Measurements from ENCODE around the gene PIMREG. TPM values are rescaled to one million over a fixed set of nuclear protein-coding genes. Genes with fewer than 3 reads are reported as not detected.

PIMREG gene
- total RNA-seq, 4 donors from 2014 or later: 16.0 TPM; not detected in 3

GRCh38 chr17:6487251-6488007, 43.2 kb downstream of the PIMREG start:
- Histone ChIP-seq H3K27me3 (no peaks in the 10 kb centered on the region), H3K9me3 (no peaks in the 10 kb centered on the region), H3K27ac (no peak overlapping the region), H3K36me3 (no peaks in the 10 kb centered on the region), H3K4me3 (no peak overlapping the region), H3K4me1 (no peaks in the 10 kb centered on the region)
- DNase-seq: peak in 1 of 2 donors; percentile 36
- TF ChIP-seq POLR2A (IDR thresholded peaks at IDR 0.05) (no peak), CTCF (IDR thresholded peaks at IDR 0.05) (no peak)
- intact Hi-C loops (cut with DNase I; ENCODE audit: low total_unique reads): no loop called here

- no peaks in the 10 kb centered on the region for H3K4me1 ChIP-seq
- intact Hi-C loops (cut with DNase I; ENCODE audit: low total_unique reads): no loop called here
- H3K4me3 ChIP-seq: no peak overlapping the region
- H3K36me3 ChIP-seq: no peaks in the 10 kb centered on the region
- H3K27ac ChIP-seq: no peak overlapping the region
- H3K27me3 ChIP-seq: no peaks in the 10 kb centered on the region
- no peak for DNase-seq
- H3K9me3 ChIP-seq: no peaks in the 10 kb centered on the region
- TF ChIP-seq POLR2A (IDR thresholded peaks at IDR 0.05) (no peak), CTCF (IDR thresholded peaks at IDR 0.05) (no peak)
Measured at GRCh38 chr17:6488008-6488539, 43.8 kb downstream of the PIMREG start.

GRCh38 chr17:6489016-6489550, 44.8 kb downstream of the PIMREG start:
- no peak for TF ChIP-seq POLR2A (IDR thresholded peaks at IDR 0.05)
- no peak for TF ChIP-seq CTCF (IDR thresholded peaks at IDR 0.05)
- Histone ChIP-seq H3K9me3 (no peaks in the 10 kb centered on the region), H3K4me1 (no peaks in the 10 kb centered on the region), H3K36me3 (no peaks in the 10 kb centered on the region), H3K4me3 (no peak overlapping the region), H3K27me3 (no peaks in the 10 kb centered on the region), H3K27ac (no peak overlapping the region)
- DNase-seq: no peak
- intact Hi-C loops (cut with DNase I; ENCODE audit: low total_unique reads): no loop called here

GRCh38 chr17:6491071-6491700, 46.9 kb downstream of the PIMREG start:
- no peak for DNase-seq
- H3K27ac ChIP-seq: no peak overlapping the region
- TF ChIP-seq CTCF (IDR thresholded peaks at IDR 0.05): no peak
- no peak for TF ChIP-seq POLR2A (IDR thresholded peaks at IDR 0.05)
- H3K36me3 ChIP-seq: no peaks in the 10 kb centered on the region
- H3K27me3 ChIP-seq: no peaks in the 10 kb centered on the region
- intact Hi-C loops (cut with DNase I; ENCODE audit: low total_unique reads): no loop called here
- H3K4me1 ChIP-seq: no peaks in the 10 kb centered on the region
- H3K9me3 ChIP-seq: no peaks in the 10 kb centered on the region
- no peak overlapping the region for H3K4me3 ChIP-seq
